HAP-1 (cell line): ENCODE results near the gene RPS21.
"Not testable (repeated sequence)": the region's sequence is repeated elsewhere in the genome, so short reads cannot be mapped to it uniquely, and the experiment has no call there.

Experiments
- DNase-seq, 2 experiments: peaks; one replicate each; pipeline ENCODE4 v3.0.0-alpha.2; 2016 to 2020; ENCODE audit warnings: low spot score in 2 of 2
- H3K27me3 ChIP-seq: fragments of 250-450 bp; sonication (Bioruptor Pico); 2 replicates; pipeline ENCODE4 v1.5.1; 2020; ENCODE audit warnings: low read depth, mild to moderate bottlenecking, moderate library complexity
- H3K36me3 ChIP-seq: fragments of 250-450 bp; sonication (Bioruptor Pico); replicated peaks from 2 replicates; pipeline ENCODE4 v1.5.1; 2020; ENCODE audit warnings: mild to moderate bottlenecking
- H3K4me1 ChIP-seq: fragments of 250-450 bp; sonication (Bioruptor Pico); 2 replicates; pipeline ENCODE4 v1.5.1; 2020; ENCODE audit warnings: mild to moderate bottlenecking
- H3K4me3 ChIP-seq: fragments of 250-450 bp; sonication (Bioruptor Pico); 2 replicates; pipeline ENCODE4 v1.5.1; 2020; ENCODE audit warnings: mild to moderate bottlenecking, moderate library complexity
- H3K9me3 ChIP-seq: fragments of 250-450 bp; sonication (Bioruptor Pico); 2 replicates; pipeline ENCODE4 v1.5.1; 2020; ENCODE audit warnings: mild to moderate bottlenecking, moderate library complexity
- in situ Hi-C: fragments of 300-500 bp; cut with MboI; formaldehyde crosslinking; loops from 3 replicates; pipeline ENCODE4 v1.14.3; 2020; ENCODE audit warnings: low sequenced_read_pairs, inconsistent platforms, mixed read lengths

The RPS21 gene

DNA sequence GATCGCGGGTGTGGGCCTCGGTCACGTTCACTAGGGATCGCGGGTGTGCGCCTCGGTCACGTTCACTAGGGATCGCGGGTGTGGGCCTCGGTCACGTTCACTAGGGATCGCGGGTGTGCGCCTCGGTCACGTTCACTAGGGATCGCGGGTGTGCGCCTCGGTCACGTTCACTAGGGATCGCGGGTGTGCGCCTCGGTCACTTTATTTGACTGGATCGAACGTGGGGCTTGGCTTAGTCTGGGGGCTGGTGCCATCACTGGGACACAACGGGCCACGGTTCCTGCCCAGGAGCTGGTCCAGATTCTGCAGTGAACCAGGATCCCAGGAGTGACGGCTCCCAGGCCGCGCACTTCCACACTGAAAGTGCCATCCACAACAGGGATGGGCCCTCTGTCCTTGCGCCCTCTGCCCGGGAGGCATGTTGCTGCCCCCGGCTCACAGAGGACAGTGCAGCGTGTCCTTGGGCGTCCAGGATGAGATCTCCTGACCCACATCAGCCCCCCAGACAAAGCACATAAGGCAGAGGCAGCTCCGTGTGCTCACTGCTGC, 13.2 kb upstream of the RPS21 start:
- H3K27me3 ChIP-seq, in situ Hi-C loops, H3K4me3 ChIP-seq, H3K9me3 ChIP-seq, H3K36me3 ChIP-seq, H3K4me1 ChIP-seq, DNase-seq: not testable (repeated sequence)

DNA sequence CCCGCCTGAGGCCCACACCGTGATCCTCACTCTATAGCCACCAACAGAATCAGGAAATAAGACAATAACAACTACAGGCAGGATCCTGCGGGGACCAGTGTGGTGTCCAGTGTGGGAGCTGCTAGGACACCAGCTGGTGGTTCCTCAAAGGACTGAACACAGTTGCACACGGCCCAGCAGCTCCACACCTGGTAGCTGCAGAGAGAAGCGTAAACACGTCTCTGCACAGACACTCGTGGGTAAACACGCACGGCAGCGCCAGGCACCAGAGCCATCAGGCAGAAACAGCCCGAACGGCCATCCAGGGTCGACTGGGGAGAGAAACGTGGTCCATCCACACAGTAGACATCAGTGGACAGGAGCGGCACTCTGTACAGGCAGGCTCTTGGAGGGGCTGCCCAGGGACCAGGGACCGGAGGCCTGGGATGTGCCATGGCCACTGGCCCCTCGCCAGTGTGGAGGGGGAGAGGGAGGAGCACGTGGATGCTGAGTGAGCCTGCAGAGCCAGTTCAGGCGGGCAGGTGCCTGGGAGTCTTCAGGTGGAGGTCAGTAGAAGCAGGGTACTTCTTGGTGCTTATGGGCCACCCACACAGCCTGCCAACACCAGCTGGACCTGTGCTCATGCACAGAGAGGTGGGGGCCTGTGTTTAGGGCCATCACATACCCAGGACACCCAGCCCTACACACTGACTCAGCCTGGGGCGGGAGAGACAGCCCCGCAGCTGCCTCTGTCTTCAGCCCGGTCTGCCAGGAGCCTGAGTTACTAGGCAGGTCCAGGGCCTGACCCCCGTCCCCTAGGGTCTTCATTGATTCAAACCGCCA, 12.4 kb upstream of the RPS21 start:
- Histone ChIP-seq H3K27me3 (no peaks in the 10 kb centered on the region), H3K36me3 (no peaks in the 10 kb centered on the region), H3K9me3 (no peaks in the 10 kb centered on the region), H3K4me3 (no peak overlapping the region), H3K4me1 (no peaks in the 10 kb centered on the region)
- in situ Hi-C loops = no loop called here
- DNase-seq = no peak

DNA sequence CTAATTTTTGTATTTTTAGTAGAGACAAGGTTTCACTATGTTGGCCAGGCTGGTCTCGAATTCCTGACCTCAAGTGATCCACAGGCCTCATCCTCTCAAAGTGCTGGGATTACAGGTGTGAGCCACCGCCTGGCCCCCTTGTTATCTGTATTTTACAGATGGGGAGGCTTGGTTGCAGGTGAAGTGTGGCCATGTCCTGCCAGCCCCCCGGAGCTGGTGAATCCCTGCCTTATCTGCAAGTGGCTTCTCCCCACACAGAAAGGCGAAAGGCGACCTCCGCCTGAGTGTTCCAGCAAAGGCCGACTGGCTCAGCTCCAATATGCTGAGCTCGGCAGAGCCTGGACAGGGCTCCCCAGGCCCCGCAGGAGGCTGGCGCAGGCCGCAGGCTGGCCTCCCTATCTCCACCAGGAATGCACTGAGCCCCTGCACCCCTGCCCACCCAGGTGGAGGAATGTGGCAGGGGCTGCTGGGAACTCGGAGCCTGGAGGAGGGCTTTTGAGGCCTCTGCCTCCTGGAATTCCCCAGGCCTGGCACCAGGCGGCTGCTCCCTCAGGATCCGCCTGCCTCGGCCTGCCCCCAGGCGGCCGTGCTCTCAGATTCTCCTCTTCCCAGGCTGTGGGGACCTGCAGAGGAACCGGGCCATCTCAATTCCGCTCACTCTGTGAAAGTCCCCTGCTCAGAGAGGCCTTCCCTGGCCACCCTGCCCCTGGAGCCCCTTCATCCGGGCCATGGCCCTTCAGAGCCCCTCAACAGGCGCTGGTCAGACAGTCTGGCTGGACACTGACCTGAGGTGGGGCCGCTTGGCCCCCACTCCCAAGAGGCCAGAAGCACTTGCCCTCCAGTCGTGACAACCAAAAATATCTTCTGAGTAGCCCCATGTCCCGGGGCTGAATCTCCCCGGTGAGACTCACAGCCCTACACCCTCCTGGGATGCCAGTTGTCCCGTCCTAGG, 10.5 kb upstream of the RPS21 start:
- no peaks in the 10 kb centered on the region for H3K27me3 ChIP-seq
- in situ Hi-C loops = no loop called here
- H3K36me3 ChIP-seq = no peaks in the 10 kb centered on the region
- no peaks in the 10 kb centered on the region for H3K4me1 ChIP-seq
- no peak for DNase-seq
- no peak overlapping the region for H3K4me3 ChIP-seq
- H3K9me3 ChIP-seq = no peaks in the 10 kb centered on the region

DNA sequence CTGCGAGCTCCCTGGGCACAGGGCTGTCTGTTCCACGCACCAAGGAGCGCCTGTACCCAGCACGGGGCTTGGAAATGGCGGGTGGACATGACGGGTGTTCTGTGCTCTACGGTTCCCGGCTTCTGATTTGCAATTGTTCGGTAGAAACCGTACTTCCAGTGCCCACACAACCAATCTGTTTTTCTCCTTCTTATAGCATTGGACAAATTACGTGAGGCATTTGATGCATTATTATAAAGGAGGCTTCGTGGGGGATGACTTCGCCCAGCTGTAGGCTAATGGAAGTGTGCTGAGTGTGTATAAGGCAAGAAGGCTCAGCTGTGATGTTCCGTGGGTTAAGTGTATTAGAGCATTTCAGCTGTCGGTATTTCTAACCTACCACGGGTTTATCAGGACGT, 9.8 kb upstream of the RPS21 start:
- Histone ChIP-seq H3K4me1 (no peaks in the 10 kb centered on the region), H3K4me3 (no peak overlapping the region), H3K27me3 (no peaks in the 10 kb centered on the region), H3K36me3 (no peaks in the 10 kb centered on the region), H3K9me3 (no peaks in the 10 kb centered on the region)
- in situ Hi-C loops = no loop called here
- no peak for DNase-seq

DNA sequence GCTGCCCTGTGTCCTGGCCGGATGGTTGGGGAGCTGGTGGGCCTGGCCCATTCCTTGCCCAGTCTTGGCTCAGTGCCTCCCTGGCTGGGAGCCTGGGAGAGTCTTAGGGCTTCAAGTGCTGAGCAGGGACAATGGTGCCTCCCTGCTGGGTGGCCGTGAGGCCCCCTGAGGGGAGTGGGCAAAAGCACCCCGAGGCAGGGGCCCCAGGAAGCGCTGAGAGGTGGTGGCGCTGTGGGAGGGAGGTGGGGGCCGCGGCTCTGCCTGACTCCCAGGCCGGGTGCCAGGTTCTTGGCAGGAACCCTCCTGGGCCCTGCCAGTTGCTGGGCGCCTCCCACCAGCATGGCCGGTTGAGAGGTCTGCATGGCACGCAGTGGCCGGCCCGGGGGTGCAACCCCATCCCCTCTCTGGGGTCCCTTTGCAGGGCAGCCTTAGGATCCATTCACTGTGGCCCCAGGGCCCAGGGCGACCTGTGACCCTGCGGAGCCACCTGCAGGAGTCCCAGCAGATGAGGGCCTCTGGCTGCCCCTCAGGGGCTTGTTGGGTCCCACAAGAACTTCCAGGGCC, 9.2 kb upstream of the RPS21 start:
- Histone ChIP-seq H3K27me3 (no peaks in the 10 kb centered on the region), H3K36me3 (no peaks in the 10 kb centered on the region), H3K4me3 (no peak overlapping the region), H3K9me3 (no peaks in the 10 kb centered on the region), H3K4me1 (no peaks in the 10 kb centered on the region)
- no peak for DNase-seq
- in situ Hi-C loops = no loop called here

DNA sequence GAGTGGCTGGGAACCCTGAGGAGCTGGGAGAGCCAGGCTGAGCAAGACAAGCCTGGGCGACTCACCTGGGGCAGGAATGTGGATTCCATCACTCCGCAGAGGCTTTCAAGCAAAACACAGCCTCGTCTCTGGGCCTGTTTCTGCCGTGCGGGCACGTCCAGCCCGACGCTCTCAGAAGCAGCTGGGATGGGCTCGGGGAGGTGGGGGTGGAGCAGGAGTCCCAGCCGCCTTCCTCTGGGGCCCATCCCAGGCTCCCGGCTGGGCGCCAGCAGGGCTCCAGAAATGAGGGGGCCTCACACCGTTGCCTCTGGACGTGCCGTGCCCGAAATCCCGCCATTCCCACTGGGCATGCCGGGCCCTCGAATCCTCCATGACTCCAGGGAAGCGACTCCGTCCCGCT, 8.7 kb upstream of the RPS21 start:
- H3K4me3 ChIP-seq = no peak overlapping the region
- in situ Hi-C loops = no loop called here

DNA sequence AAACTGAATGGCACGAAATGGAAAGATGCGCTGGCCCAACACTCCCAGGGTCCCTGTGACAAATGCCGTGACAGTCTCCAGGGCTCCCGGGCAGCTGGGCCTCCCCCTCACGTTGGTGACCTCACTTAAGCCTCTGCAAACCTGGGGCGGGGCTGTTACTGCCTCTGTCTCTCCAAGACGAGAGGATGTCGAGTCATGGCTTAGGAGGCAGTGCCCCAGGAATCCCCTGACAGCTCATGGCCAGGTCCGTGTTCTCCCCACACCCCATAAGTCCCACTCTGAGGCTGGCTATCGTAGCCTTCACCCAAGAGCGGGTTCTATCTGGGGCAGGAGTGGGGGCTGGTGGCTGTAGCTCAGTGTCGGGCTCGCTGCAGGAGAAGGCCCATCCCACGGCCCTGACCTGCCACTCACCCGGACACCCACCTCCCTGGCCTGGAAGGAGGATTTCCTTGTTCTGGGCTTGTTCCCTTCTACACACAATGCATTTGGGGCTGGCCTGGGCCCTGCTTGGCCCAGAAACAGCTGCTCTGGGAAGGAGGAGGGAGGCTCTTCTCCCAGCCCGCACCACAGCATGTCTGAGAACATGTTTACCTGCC, 5.6 kb upstream of the RPS21 start:
- in situ Hi-C loops = loop anchor here (5.0 kb wide), 1 partner anchor 74 kb away; no protein-coding TSS in a partner anchor
- no peaks in the 10 kb centered on the region; the same call in 1 of the 2 replicates for H3K36me3 ChIP-seq
- DNase-seq = no peak
- peaks cover 3% of the 10 kb centered on the region; the same call in 1 of the 2 replicates for H3K4me1 ChIP-seq
- H3K27me3 ChIP-seq = no peaks in the 10 kb centered on the region
- no peaks in the 10 kb centered on the region; the same call in 1 of the 2 replicates for H3K9me3 ChIP-seq
- no peak overlapping the region for H3K4me3 ChIP-seq

More for the DNA sequence above, 8.7 kb upstream of the RPS21 start:
- no peak for DNase-seq
- Histone ChIP-seq H3K9me3 (no peaks in the 10 kb centered on the region), H3K4me1 (no peaks in the 10 kb centered on the region), H3K36me3 (no peaks in the 10 kb centered on the region), H3K27me3 (no peaks in the 10 kb centered on the region)

DNA sequence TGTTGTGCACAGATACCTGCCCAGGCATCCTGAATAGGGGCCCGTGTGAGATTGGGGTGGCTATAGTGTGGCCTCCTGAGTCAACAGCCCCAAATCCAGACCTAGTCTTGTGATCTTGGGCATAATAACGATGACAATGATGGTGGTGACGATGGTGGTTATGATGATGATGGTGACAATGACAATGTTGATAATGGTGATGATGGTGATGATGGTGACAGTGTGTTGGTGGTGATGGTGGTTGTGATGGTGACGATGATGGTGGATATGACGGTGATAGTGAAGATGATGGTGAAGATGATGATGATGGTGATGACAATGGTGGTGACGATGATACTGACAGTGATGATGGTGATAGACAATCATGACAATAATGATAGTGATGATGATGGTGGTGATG, 5.1 kb upstream of the RPS21 start:
- in situ Hi-C loops = loop anchor here (5.0 kb wide), 1 partner anchor 75 kb away; no protein-coding TSS in a partner anchor
- no peaks in the 10 kb centered on the region; the same call in 1 of the 2 replicates for H3K9me3 ChIP-seq
- no peak for DNase-seq
- H3K36me3 ChIP-seq = no peaks in the 10 kb centered on the region; the same call in 1 of the 2 replicates
- H3K4me3 ChIP-seq = no peak overlapping the region
- H3K4me1 ChIP-seq = peaks cover 3% of the 10 kb centered on the region; the same call in 1 of the 2 replicates
- no peaks in the 10 kb centered on the region for H3K27me3 ChIP-seq

DNA sequence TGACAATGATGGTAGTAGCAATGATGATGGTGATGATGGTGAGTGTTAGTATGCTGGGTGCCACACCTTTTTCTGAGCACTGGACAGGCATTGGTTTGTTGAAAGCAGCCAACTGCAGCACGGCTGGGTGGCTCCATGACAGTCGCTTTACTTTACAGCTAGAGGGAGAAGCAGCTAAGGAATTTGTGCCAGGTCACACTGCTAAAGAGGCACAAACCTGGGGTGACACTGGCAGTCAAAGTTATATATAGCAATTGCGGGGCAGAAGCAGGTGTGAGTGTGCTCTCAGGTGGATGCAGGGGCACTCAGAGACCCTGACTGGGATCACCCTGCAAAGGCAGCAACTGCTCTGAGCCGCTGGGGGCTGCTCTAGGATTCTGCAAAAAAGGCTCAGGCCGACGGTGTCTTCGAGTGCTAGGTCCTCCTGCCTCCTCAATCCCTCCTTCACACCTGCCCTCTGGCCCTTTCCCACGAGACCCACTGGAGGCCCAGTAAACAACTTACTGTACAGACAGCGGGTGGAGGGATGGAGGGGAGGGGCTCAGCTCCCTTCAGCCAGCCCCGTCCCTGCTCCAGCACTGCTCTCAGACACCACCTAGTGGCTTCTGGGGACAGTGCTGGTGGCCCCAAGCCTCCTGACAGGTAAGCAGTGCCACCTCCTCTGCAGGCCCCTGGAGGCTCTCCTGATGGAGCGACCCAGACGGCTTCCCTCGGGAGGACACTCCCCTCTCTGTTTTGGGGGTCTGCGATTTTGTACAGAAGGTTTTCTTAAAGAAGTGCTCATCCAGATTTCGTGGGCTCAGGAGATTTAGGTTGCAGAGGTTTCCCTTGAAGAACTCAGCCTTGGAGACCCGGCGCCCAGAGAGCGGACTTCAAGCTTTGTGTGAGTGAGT, 4.4 kb upstream of the RPS21 start:
- Histone ChIP-seq H3K9me3 (no peaks in the 10 kb centered on the region; the same call in 1 of the 2 replicates), H3K4me1 (peaks cover 3% of the 10 kb centered on the region), H3K4me3 (no peak overlapping the region), H3K27me3 (no peaks in the 10 kb centered on the region), H3K36me3 (peaks cover 4% of the 10 kb centered on the region)
- DNase-seq = peak; percentile 71 to 90
- in situ Hi-C loops = loop anchor here (5.0 kb wide), 1 partner anchor 75 kb away; no protein-coding TSS in a partner anchor

DNA sequence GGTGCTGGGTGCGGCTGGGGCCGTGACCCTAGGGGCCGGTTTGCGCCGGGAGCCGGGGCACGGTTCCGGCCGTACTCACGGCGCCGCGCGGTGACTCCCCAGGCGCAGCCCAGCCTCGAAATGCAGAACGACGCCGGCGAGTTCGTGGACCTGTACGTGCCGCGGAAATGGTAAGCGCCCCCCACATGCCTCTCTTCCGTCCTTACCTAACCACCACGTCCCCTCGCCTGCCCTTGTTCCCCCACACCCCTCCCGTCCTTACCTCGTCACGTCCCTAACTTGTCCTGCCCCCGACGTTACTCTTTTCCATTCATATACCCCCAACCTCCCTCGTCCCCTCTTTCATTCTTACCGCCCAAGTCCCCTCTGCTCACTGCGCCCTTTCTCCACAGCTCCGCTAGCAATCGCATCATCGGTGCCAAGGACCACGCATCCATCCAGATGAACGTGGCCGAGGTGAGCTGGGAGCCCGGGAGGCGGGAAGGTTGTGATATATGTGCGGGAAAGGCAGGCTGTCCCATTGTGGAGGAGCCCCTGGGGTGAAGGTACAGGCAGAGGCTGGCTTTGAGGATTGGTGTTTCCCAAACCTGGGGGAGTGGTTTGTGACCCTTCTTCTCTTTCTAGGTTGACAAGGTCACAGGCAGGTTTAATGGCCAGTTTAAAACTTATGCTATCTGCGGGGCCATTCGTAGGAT, 463 bp downstream of the RPS21 start:
- peaks cover 16% of the 10 kb centered on the region for H3K4me1 ChIP-seq
- in situ Hi-C loops = no loop called here
- no peak for DNase-seq
- no peaks in the 10 kb centered on the region for H3K27me3 ChIP-seq
- peaks cover 45% of the 10 kb centered on the region for H3K36me3 ChIP-seq
- no peaks in the 10 kb centered on the region; the same call in 1 of the 2 replicates for H3K9me3 ChIP-seq
- H3K4me3 ChIP-seq = peak overlapping the region; percentile 83

DNA sequence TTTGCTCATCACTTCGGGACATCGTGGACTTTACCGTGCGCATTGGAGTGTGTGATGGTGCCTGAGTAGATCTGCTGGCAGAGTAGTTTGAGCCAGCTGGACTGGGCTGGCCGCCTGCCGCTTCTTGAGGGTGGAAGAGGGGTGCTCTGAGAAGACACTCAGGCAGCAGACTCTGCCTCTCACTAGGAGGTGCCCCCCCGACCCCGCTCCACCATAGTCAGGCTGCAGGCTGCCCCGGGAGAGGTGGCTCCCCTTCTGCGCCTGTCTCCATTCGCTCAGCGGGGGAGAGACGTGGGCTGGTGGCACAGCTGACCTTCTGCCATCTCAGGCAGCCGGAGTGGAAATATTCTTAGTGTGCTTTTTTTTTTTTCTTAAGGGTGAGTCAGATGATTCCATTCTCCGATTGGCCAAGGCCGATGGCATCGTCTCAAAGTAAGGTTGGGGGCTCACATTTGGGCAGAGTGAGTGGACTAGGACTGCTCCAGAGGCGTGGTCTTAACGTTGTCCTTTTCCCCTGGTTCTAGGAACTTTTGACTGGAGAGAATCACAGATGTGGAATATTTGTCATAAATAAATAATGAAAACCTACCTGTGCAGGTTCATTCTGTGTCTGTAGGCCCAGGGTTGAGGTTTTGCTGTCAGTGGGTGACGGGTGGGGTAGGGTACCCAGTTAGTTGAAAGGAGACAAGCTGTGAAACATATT, 1.2 kb downstream of the RPS21 start:
- DNase-seq = no peak
- H3K9me3 ChIP-seq = no peaks in the 10 kb centered on the region; the same call in 1 of the 2 replicates
- H3K4me3 ChIP-seq = peak overlapping the region; percentile 83
- H3K36me3 ChIP-seq = peaks cover 52% of the 10 kb centered on the region
- peaks cover 16% of the 10 kb centered on the region for H3K4me1 ChIP-seq
- in situ Hi-C loops = no loop called here
- no peaks in the 10 kb centered on the region for H3K27me3 ChIP-seq
